Natural killer cell (primary cell): ENCODE measurements around the gene TTC28. TPM values are rescaled to one million over a fixed set of nuclear protein-coding genes. Genes with fewer than 3 reads are reported as not detected.

ENCODE experiments used
- ATAC-seq, 3 donors: fragments of 150-1000 bp in 2 of 3; fragments of 200-7000 bp in 1 of 3; cut with Tn5 transposase; 1 replicate in 1 of 3; 2 replicates in 2 of 3; pipeline ENCODE4 v1.10.0; 2021; ENCODE audit warnings: mild to moderate bottlenecking in 2 of 3, moderate library complexity in 2 of 3
- DNase-seq, 2 donors: peaks; one replicate each; pipeline versions ENCODE4 v3.0.0 to v3.0.0-alpha.2; 2013 to 2021; ENCODE audit warnings: mixed read lengths in 1 of 2
- H3K27ac ChIP-seq: one replicate; pipeline ENCODE4 v1.5.1; 2013; ENCODE audit warnings: mild to moderate bottlenecking, low read length
- H3K27me3 ChIP-seq: one replicate; pipeline ENCODE4 v1.6.1; 2013; ENCODE audit warnings: low read length; ENCODE audit not compliant: control insufficient read depth, insufficient read depth
- H3K36me3 ChIP-seq: one replicate; pipeline ENCODE4 v1.6.1; 2013; ENCODE audit warnings: low read length; ENCODE audit not compliant: control insufficient read depth, insufficient read depth
- H3K4me1 ChIP-seq: one replicate; pipeline ENCODE4 v1.6.1; 2013; ENCODE audit warnings: low read length; ENCODE audit not compliant: control insufficient read depth, insufficient read depth
- H3K4me3 ChIP-seq: one replicate; pipeline ENCODE4 v1.5.1; 2013; ENCODE audit warnings: low read length
- H3K9me3 ChIP-seq: one replicate; pipeline ENCODE4 v1.6.1; 2013; ENCODE audit warnings: low read length; ENCODE audit not compliant: control insufficient read depth, insufficient read depth
- H3K27ac Mint-ChIP-seq, 2 donors: one replicate each; pipeline ENCODE4 v1.8.0; 2022; ENCODE audit warnings: mild to moderate bottlenecking in 2 of 2, mixed read lengths in 2 of 2, moderate library complexity in 1 of 2
- H3K27me3 Mint-ChIP-seq, 2 donors: one replicate each; pipeline ENCODE4 v1.8.0; 2022; ENCODE audit warnings: low read depth in 2 of 2, mixed read lengths in 2 of 2
- H3K36me3 Mint-ChIP-seq: one replicate; pipeline ENCODE4 v1.8.0; 2022; ENCODE audit warnings: mixed read lengths
- H3K4me1 Mint-ChIP-seq, 2 donors: one replicate each; pipeline ENCODE4 v1.8.0; 2022; ENCODE audit warnings: mixed read lengths in 2 of 2
- H3K4me3 Mint-ChIP-seq: one replicate; pipeline ENCODE4 v1.8.0; 2022; ENCODE audit warnings: mild to moderate bottlenecking, moderate library complexity, mixed read lengths
- H3K9me3 Mint-ChIP-seq, 2 donors: one replicate each; pipeline ENCODE4 v1.8.0; 2022; ENCODE audit warnings: mixed read lengths in 2 of 2
- WGBS: methylation state at CpG from one replicate; pipeline ENCODE4 v1.1.7; 2013; ENCODE audit warnings: missing lambda C conversion rate; ENCODE audit not compliant: insufficient coverage; 5-methylcytosine and 5-hydroxymethylcytosine counted together
- intact Hi-C: fragments of 100-400 bp; cut with micrococcal nuclease; formaldehyde crosslinking; loops from one replicate; pipeline ENCODE4 v1.14.2; 2022
- total RNA-seq, 4 donors: library from RNA; stranded (reverse); fragments of 120-200 nt in 1 of 4; gene quantifications; one replicate each; pipeline versions ENCODE4 v1.2.3 to v1.2.4, GENCODE V29; 2013 to 2022
- TF ChIP-seq, protein P1 (sequence below): fragments of 200-600 bp; IDR thresholded peaks from one replicate; pipeline ENCODE4 v1.8.0; 2022; ENCODE audit warnings: antibody characterized with exemption

TTC28 gene
- total RNA-seq, 3 donors from 2014 or later (not counting 1 experiment from before 2014, with no cell fraction given) = 4.1 to 10.0 (median 8.6) TPM

- Histone ChIP-seq H3K9me3 (no peaks in the 10 kb centered on the region), H3K4me1 (no peaks in the 10 kb centered on the region), H3K36me3 (no peaks in the 10 kb centered on the region), H3K27me3 (no peaks in the 10 kb centered on the region), H3K27ac (no peak overlapping the region), H3K4me3 (no peak overlapping the region)
- 90% methylated on average over 4 of the region's 4 CpGs for WGBS
- Mint-ChIP-seq H3K27me3 (peaks cover 5 to 45% of the 10 kb centered on the region in 2 donors), H3K27ac (no peak overlapping the region), H3K36me3 (no peaks in the 10 kb centered on the region), H3K9me3 (no peaks in the 10 kb centered on the region), H3K4me1 (no peaks in the 10 kb centered on the region), H3K4me3 (no peak overlapping the region)
- no peak for ATAC-seq
- intact Hi-C loops = no loop called here
- TF ChIP-seq, protein P1, sequence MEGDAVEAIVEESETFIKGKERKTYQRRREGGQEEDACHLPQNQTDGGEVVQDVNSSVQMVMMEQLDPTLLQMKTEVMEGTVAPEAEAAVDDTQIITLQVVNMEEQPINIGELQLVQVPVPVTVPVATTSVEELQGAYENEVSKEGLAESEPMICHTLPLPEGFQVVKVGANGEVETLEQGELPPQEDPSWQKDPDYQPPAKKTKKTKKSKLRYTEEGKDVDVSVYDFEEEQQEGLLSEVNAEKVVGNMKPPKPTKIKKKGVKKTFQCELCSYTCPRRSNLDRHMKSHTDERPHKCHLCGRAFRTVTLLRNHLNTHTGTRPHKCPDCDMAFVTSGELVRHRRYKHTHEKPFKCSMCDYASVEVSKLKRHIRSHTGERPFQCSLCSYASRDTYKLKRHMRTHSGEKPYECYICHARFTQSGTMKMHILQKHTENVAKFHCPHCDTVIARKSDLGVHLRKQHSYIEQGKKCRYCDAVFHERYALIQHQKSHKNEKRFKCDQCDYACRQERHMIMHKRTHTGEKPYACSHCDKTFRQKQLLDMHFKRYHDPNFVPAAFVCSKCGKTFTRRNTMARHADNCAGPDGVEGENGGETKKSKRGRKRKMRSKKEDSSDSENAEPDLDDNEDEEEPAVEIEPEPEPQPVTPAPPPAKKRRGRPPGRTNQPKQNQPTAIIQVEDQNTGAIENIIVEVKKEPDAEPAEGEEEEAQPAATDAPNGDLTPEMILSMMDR = no peak
- no peak for DNase-seq
Observed at GRCh38 chr22:28629420-28630176, 50.0 kb downstream of the TTC28 start.

GRCh38 chr22:28628766-28629165, 50.9 kb downstream of the TTC28 start:
- intact Hi-C loops = no loop called here
- Histone ChIP-seq H3K36me3 (no peaks in the 10 kb centered on the region), H3K4me1 (no peaks in the 10 kb centered on the region), H3K27ac (no peak overlapping the region), H3K27me3 (no peaks in the 10 kb centered on the region), H3K4me3 (no peak overlapping the region), H3K9me3 (no peaks in the 10 kb centered on the region)
- no peak for ATAC-seq
- Mint-ChIP-seq H3K4me1 (no peaks in the 10 kb centered on the region), H3K4me3 (no peak overlapping the region), H3K9me3 (no peaks in the 10 kb centered on the region), H3K27ac (no peak overlapping the region), H3K27me3 (peaks cover 9 to 53% of the 10 kb centered on the region in 2 donors), H3K36me3 (no peaks in the 10 kb centered on the region)
- WGBS = 85% methylated on average over 1 of the region's 1 CpG
- TF ChIP-seq, protein P1 = no peak
- DNase-seq = no peak

- Mint-ChIP-seq H3K9me3 (no peaks in the 10 kb centered on the region), H3K36me3 (no peaks in the 10 kb centered on the region), H3K4me3 (no peak overlapping the region), H3K27me3 (peaks cover 17 to 57% of the 10 kb centered on the region in 2 donors), H3K4me1 (no peaks in the 10 kb centered on the region), H3K27ac (no peak overlapping the region)
- H3K27me3 ChIP-seq = peaks cover 2% of the 10 kb centered on the region
- no peaks in the 10 kb centered on the region for H3K9me3 ChIP-seq
- DNase-seq (no peak), ATAC-seq (no peak)
- intact Hi-C loops = no loop called here
- no peak overlapping the region for H3K4me3 ChIP-seq
- no peaks in the 10 kb centered on the region for H3K36me3 ChIP-seq
- H3K27ac ChIP-seq = no peak overlapping the region
- TF ChIP-seq, protein P1 = no peak
- no peaks in the 10 kb centered on the region for H3K4me1 ChIP-seq
Observed at GRCh38 chr22:28627791-28628190, 51.8 kb downstream of the TTC28 start.
